Effector CD8-positive, alpha-beta T cell (primary cell): ENCODE measurements around the gene FAM47C.
"Not testable (repeated sequence)": the region's sequence is repeated elsewhere in the genome, so short reads cannot be mapped to it uniquely, and the experiment has no call there.

Experiments used
- DNase-seq: peaks from one replicate; lab custom pipeline; 2025; lab: John Stamatoyannopoulos, UW
- total RNA-seq, 4 experiments: gene quantifications; one replicate each; lab custom pipeline; 2026; lab: John Stamatoyannopoulos, UW

The FAM47C gene
- 0 reads per million in 4 experiments for total RNA-seq

GRCh38 chrX:37008182-37008581 lies at the start of gene FAM47C:
FAM47C (plus strand) TSS chrX:37008366; CDS start chrX:37008411, 45 bp downstream.
- DNase-seq, result not testable (repeated sequence)

GRCh38 chrX:36961590-36961989 lies 46.6 kb upstream of the FAM47C start:
- no peak for DNase-seq

- DNase-seq, result no peak
These were observed 44.9 kb upstream of the FAM47C start for GRCh38 chrX:36963069-36963808.

GRCh38 chrX:36963852-36964251 lies 44.3 kb upstream of the FAM47C start:
- DNase-seq, result no peak

- DNase-seq, result no peak
These were observed 34.6 kb upstream of the FAM47C start for GRCh38 chrX:36973575-36973974.

- no peak for DNase-seq
These were observed 33.3 kb upstream of the FAM47C start for GRCh38 chrX:36974911-36975310.

- DNase-seq, result no peak
These were observed 29.3 kb upstream of the FAM47C start for GRCh38 chrX:36978886-36979285.

GRCh38 chrX:36983831-36984230 lies 24.3 kb upstream of the FAM47C start:
- DNase-seq, result no peak

- DNase-seq, result not testable (repeated sequence)
These were observed 22.6 kb upstream of the FAM47C start for GRCh38 chrX:36985416-36986209.

GRCh38 chrX:36986231-36986630 lies 21.9 kb upstream of the FAM47C start:
- no peak for DNase-seq

- not testable (repeated sequence) for DNase-seq
These were observed 21.0 kb upstream of the FAM47C start for GRCh38 chrX:36987212-36987611.

DNA sequence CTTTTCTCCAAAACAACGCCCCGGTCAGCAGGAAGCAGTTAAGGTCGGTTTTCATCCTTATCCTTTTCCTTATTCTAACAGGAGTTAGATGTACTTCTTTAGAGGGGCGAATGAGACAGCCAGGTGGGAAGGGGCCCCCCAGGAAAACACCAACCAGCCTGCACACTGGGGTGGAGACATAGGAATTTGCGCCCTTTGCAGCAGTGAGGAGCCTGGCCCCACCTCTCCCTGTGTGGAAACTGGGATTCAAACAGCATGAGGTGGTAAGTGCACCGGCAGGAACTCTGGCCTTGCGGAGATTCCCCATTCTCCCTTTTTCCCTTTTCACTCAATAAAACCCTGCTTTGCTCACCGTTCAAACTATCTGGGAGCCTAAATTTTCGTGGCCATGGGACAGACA lies 8.0 kb upstream of the FAM47C start:
- DNase-seq, result no peak

DNA sequence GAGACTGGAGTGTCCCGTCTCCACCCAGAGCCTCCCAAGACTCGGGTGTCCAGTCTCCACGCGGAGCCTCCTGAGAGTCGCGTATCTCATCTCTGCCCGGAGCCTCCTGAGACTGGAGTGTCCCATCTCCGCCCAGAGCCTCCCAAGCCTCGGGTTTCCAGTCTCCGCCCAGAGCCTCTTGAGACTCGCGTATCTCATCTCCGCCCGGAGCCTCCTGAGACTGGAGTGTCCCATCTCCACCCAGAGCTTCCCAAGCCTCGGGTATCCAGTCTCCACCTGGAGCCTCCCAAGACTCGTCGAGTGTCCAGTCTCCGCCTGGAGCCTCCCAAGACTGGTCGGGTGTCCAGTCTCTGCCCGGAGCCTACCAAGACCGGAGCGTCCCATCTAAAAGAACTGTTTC lies 2.3 kb downstream of the FAM47C start:
- DNase-seq, result no peak

- DNase-seq, result not testable (repeated sequence)
These were observed 26.1 kb downstream of the FAM47C start for GRCh38 chrX:37034260-37034659.

DNA sequence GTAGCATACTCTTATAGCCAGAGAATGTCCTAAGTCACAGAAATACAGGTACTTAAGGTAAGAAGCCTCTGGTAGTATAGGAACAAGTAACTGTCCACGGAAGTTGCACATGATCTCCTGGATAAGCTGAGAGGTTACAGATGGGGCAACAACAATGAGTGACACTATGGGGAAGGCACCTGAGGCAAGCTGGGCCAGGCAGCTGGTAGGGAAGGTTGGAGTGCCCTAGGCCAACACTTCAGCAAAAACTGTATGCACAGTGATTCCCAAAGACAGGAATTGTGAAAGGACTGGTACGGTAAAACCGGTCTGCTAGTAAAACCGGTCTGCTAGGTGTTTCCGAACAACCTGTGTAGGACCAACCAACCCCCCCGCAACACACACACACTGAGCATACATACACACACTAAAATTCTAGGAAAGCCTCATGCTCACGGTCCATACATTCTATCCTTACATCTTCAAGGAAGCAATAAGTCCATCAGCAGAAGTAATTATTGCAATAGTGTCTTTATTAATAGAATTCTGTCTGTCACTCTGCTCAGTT lies 28.6 kb downstream of the FAM47C start:
- not testable (repeated sequence) for DNase-seq

DNA sequence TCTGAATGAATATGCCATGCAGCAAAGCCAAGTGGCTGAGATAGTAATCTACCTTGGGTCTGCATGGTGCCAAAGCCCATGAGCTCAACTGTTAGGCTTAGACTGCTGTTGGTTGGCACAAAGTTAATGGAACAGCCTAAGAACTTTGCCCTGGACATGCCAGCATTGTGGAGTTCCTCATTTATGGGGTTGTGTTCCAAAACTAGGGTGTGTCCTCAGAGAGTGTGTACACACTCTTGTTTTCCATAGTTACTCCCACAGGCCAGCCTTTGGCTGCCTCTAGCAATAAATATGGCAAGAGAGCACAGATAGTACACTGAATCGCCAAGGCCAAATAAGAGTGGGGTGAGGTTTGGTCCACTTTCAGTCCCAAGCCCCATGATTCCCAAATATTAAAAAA lies 30.6 kb downstream of the FAM47C start:
- not testable (repeated sequence) for DNase-seq

- not testable (repeated sequence) for DNase-seq
These were observed 35.1 kb downstream of the FAM47C start for GRCh38 chrX:37042956-37043885.

GRCh38 chrX:37047776-37048175 lies 39.6 kb downstream of the FAM47C start:
- DNase-seq, result no peak

GRCh38 chrX:37057572-37057971 lies 49.4 kb downstream of the FAM47C start:
- not testable (repeated sequence) for DNase-seq

GRCh38 chrX:37060999-37061398 lies 52.8 kb downstream of the FAM47C start:
- no peak for DNase-seq
